Psoas muscle (tissue), 8 donors: ENCODE measurements around the gene TNPO1. TPM values are rescaled to one million over a fixed set of nuclear protein-coding genes. Genes with fewer than 3 reads are reported as not detected.

Experiments
- ATAC-seq, 4 donors: fragments of 200-7000 bp; cut with Tn5 transposase; one replicate each; pipeline ENCODE4 v1.9.1; 2020; ENCODE audit warnings: moderate library complexity in 3 of 4, mild to moderate bottlenecking in 2 of 4
- DNase-seq, 2 donors: peaks; one replicate each; pipeline ENCODE4 v3.0.0-alpha.2; 2020
- H3K27ac ChIP-seq: fragments of 200-600 bp; one replicate; pipeline ENCODE4 v1.8.0; 2022
- H3K27me3 ChIP-seq, 3 donors: fragments of 200-600 bp in 1 of 3; one replicate each; pipeline versions ENCODE4 v1.6.1 to v1.8.0; 2013 to 2022; ENCODE audit warnings: low read length in 2 of 3, mild to moderate bottlenecking in 2 of 3, moderate library complexity in 1 of 3; ENCODE audit not compliant: insufficient read depth in 3 of 3
- H3K36me3 ChIP-seq, 2 donors: fragments of 200-600 bp in 1 of 2; one replicate each; pipeline versions ENCODE4 v1.6.1 to v1.8.0; 2013 to 2022; ENCODE audit warnings: low read depth in 1 of 2, mild to moderate bottlenecking in 1 of 2, moderate library complexity in 1 of 2; ENCODE audit not compliant: insufficient read depth in 1 of 2
- H3K4me1 ChIP-seq: fragments of 200-600 bp; one replicate; pipeline ENCODE4 v1.8.0; 2022
- H3K4me3 ChIP-seq: fragments of 200-600 bp; one replicate; pipeline ENCODE4 v1.8.0; 2022; ENCODE audit warnings: mild to moderate bottlenecking
- H3K9me3 ChIP-seq: fragments of 200-600 bp; one replicate; pipeline ENCODE4 v1.8.0; 2022
- WGBS, 3 donors: extraction: QIAGEN DNeasy Blood & Tissue Kit; methylation state at CpG; one replicate each; pipeline versions ENCODE4 v1.1.6 to v1.1.7; 2013; 5-methylcytosine and 5-hydroxymethylcytosine counted together
- intact Hi-C, 2 donors: fragments of 100-400 bp; cut with DNase I; formaldehyde crosslinking; loops; one replicate each; pipeline versions ENCODE4 v1.11.0 to v1.14.2; 2022
- polyA plus RNA-seq, 3 donors: library from polyadenylated mRNA; stranded (reverse); fragments of 200-250 nt; gene quantifications; one replicate each; pipeline ENCODE4 v1.2.3, GENCODE V29; 2013
- total RNA-seq, 4 donors: library from RNA; stranded (reverse); fragmentation: NEBNext Ultra II Directional in 2 of 4; extraction: Animal tissue kit (Norgen Biotek cat#: 25700) in 2 of 4; gene quantifications; one replicate each; pipeline versions ENCODE4 v1.2.1 to v1.2.4, GENCODE V29; 2021 to 2023
- TF ChIP-seq, protein P1 (sequence below): fragments of 200-600 bp; IDR thresholded peaks from one replicate; pipeline ENCODE4 v1.8.0; 2022; ENCODE audit warnings: antibody characterized with exemption
- donor health status: healthy with polysubstance abuse.
- donor health status: DM: no; HTN: no; CAD: no; lungs with moderate emphysema.
- donor health status: Bipolar disorder and iron deficiency.
- donor health status: healthy.
- donor health status: DM: yes; HTN: yes; CAD: no.
- donor health status: DM: no; HTN: no; CAD: no.
- donor health status: DM: no; HTN: no; CAD: no.
- donor health status: DM: yes; HTN: yes; CAD: no.

Gene TNPO1
- total and polyA plus RNA-seq, 7 donors, result 15.0 to 115 (median 75.0) TPM

DNA sequence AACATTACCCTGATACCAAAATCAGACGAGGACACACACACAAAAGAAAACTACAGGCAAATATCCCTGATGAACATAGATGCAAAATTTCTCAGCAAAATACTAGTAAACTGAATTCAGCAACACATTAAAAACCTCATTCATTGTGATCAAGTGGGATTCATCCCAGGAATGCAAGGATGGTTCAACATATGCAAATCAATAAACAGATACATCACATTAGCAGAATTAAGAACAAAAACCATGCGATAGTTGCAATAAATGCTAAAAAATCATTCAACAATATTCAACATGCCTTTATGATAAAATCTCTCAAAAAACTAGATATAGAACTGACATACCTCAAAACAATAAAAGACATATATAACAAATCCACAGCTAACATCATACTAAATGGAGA is 36.9 kb upstream of the TNPO1 start:
- WGBS, 3 donors, result 67 to 97% (median 91%) methylated on average over 2 of the region's 2 CpGs
- DNase-seq (no peak), ATAC-seq (no peak)
- H3K4me1 ChIP-seq, result no peaks in the 10 kb centered on the region
- no peaks in the 10 kb centered on the region for H3K36me3 ChIP-seq
- H3K27ac ChIP-seq, result no peak overlapping the region
- no peaks in the 10 kb centered on the region for H3K27me3 ChIP-seq
- H3K4me3 ChIP-seq, result no peak overlapping the region
- TF ChIP-seq, protein P1, sequence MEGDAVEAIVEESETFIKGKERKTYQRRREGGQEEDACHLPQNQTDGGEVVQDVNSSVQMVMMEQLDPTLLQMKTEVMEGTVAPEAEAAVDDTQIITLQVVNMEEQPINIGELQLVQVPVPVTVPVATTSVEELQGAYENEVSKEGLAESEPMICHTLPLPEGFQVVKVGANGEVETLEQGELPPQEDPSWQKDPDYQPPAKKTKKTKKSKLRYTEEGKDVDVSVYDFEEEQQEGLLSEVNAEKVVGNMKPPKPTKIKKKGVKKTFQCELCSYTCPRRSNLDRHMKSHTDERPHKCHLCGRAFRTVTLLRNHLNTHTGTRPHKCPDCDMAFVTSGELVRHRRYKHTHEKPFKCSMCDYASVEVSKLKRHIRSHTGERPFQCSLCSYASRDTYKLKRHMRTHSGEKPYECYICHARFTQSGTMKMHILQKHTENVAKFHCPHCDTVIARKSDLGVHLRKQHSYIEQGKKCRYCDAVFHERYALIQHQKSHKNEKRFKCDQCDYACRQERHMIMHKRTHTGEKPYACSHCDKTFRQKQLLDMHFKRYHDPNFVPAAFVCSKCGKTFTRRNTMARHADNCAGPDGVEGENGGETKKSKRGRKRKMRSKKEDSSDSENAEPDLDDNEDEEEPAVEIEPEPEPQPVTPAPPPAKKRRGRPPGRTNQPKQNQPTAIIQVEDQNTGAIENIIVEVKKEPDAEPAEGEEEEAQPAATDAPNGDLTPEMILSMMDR, result no peak
- intact Hi-C loops, result no loop called here
- peaks cover 18% of the 10 kb centered on the region for H3K9me3 ChIP-seq

DNA sequence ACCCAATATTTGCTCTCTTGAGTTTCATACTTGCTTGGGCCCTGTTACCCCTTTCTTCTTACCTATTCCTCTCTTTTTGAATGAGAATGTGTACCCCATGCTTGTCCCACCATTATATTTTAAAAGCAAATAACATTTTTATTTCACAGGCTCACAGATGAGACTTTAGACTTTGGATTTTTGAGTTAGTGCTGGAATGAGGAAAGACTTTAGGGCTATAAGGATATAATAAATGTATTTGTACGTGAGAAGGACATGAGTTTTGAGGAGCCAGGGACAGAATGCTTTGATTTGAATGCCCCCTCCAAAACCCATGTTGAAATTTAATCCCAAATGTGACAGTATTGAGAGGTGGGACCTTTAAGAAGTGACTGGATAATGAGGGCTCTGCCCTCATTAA is 33.1 kb upstream of the TNPO1 start:
- no peaks in the 10 kb centered on the region for H3K4me1 ChIP-seq
- no peaks in the 10 kb centered on the region for H3K36me3 ChIP-seq
- no peaks in the 10 kb centered on the region for H3K27me3 ChIP-seq
- intact Hi-C loops, result no loop called here
- peaks cover 15% of the 10 kb centered on the region for H3K9me3 ChIP-seq
- 94 to 100% (median 97%) methylated on average over 1 of the region's 1 CpG for WGBS, 3 donors
- no peak overlapping the region for H3K4me3 ChIP-seq
- no peak overlapping the region for H3K27ac ChIP-seq
- DNase-seq (no peak), ATAC-seq (no peak)
- TF ChIP-seq, protein P1, result no peak

DNA sequence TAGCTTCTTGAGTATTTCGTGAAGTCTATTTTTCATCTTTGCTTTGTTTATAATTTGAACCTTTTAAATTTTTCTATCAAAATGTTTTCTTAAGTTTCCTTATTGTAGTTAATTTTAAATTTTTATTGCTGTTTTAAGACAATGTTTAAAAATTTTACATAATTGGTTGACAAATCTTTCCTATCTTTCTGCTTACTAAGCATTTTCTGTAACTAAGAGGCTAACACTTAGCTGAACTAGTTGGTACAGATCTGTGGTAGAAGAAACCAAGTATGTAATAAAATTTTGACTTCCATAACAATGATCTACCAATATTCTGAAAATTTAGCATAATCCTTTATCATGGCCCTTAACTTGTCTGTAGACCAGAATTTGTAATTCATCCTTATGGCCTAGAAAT is 32.3 kb upstream of the TNPO1 start:
- intact Hi-C loops, result no loop called here
- WGBS, 3 donors, result 98 to 99% (median 98%) methylated on average over 1 of the region's 1 CpG
- H3K9me3 ChIP-seq, result peaks cover 8% of the 10 kb centered on the region

DNA sequence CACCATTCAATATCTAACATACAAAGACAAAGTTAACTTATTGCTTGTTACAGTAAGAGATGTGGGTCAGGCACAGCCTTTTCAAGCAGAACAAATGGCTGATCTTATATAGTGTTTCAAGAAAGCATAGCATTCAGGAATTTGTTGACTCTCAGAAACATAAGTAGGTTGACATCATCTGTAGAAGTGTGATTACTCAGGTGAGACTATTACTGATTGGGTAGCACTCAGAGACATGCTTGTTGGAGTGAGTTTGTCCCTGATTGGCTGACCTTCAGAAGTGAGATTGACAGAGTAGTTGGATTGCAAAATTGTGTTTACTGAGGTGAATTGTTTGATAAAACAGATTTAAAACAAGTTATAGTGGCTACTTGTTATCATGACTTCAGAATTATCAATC is 30.7 kb upstream of the TNPO1 start:
- H3K27me3 ChIP-seq, result no peaks in the 10 kb centered on the region
- no peaks in the 10 kb centered on the region for H3K9me3 ChIP-seq
- no peaks in the 10 kb centered on the region for H3K36me3 ChIP-seq
- intact Hi-C loops, result no loop called here
- no peak overlapping the region for H3K4me3 ChIP-seq
- no peaks in the 10 kb centered on the region for H3K4me1 ChIP-seq
- no peak overlapping the region for H3K27ac ChIP-seq
- TF ChIP-seq, protein P1, result no peak
- DNase-seq (no peak), ATAC-seq (no peak)

More for the DNA sequence above, 32.3 kb upstream of the TNPO1 start:
- Histone ChIP-seq H3K27me3 (no peaks in the 10 kb centered on the region), H3K4me1 (no peaks in the 10 kb centered on the region), H3K27ac (no peak overlapping the region), H3K4me3 (no peak overlapping the region), H3K36me3 (no peaks in the 10 kb centered on the region)
- no peak for ATAC-seq
- TF ChIP-seq, protein P1, result no peak
- no peak for DNase-seq

DNA sequence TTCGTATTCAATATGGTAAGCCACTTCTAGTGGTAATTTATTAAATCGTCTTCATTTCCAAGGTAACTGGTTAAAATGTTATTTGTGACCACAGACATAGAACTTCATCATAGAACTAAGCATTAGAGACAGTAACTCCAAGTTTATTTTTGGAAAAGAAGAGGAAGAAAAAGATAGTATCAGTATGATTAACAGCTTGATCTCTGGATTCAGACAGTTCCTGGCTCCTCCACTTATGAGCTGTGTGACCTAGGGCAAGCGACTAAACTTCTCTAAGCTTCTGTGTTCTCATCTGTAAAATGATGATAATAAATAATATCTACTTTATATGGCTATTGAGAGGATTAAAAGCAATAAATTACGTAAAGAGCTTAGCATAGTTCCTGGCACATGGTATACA is 29.8 kb upstream of the TNPO1 start:
- no peaks in the 10 kb centered on the region for H3K27me3 ChIP-seq
- DNase-seq (no peak), ATAC-seq (no peak)
- TF ChIP-seq, protein P1, result no peak
- no peaks in the 10 kb centered on the region for H3K36me3 ChIP-seq
- no peak overlapping the region for H3K27ac ChIP-seq
- H3K4me1 ChIP-seq, result no peaks in the 10 kb centered on the region
- H3K4me3 ChIP-seq, result no peak overlapping the region
- 89 to 91% (median 90%) methylated on average over 4 of the region's 4 CpGs for WGBS, 3 donors
- intact Hi-C loops, result no loop called here
- no peaks in the 10 kb centered on the region for H3K9me3 ChIP-seq
